BLaER1 (cell line): ENCODE measurements around the gene TNC.

ENCODE experiments used
- H3K27ac ChIP-seq: shearing (Covaris generic); formaldehyde crosslinking; 2 replicates; pipeline ENCODE4 v1.8.1; 2022
- H3K27me3 ChIP-seq: shearing (Covaris generic); formaldehyde crosslinking; 2 replicates; pipeline ENCODE4 v1.8.1; 2022
- H3K36me3 ChIP-seq: shearing (Covaris generic); formaldehyde crosslinking; 2 replicates; pipeline ENCODE4 v1.8.1; 2022
- H3K4me1 ChIP-seq: shearing (Covaris generic); formaldehyde crosslinking; 2 replicates; pipeline ENCODE4 v1.8.1; 2022
- H3K4me2 ChIP-seq: shearing (Covaris generic); formaldehyde crosslinking; 2 replicates; pipeline ENCODE4 v1.8.1; 2022
- H3K4me3 ChIP-seq: shearing (Covaris generic); formaldehyde crosslinking; 2 replicates; pipeline ENCODE4 v1.8.1; 2022
- H3K9ac ChIP-seq: shearing (Covaris generic); formaldehyde crosslinking; 2 replicates; pipeline ENCODE4 v1.8.1; 2022
- H3K9me3 ChIP-seq: shearing (Covaris generic); formaldehyde crosslinking; 2 replicates; pipeline ENCODE4 v1.8.1; 2022
- H4K20me1 ChIP-seq: shearing (Covaris generic); formaldehyde crosslinking; 2 replicates; pipeline ENCODE4 v1.8.1; 2022
- Cebpa-rat ChIP-seq: shearing (Covaris generic); IDR thresholded peaks from 2 replicates; pipeline ENCODE4 v1.8.1; 2022

TNC gene

DNA sequence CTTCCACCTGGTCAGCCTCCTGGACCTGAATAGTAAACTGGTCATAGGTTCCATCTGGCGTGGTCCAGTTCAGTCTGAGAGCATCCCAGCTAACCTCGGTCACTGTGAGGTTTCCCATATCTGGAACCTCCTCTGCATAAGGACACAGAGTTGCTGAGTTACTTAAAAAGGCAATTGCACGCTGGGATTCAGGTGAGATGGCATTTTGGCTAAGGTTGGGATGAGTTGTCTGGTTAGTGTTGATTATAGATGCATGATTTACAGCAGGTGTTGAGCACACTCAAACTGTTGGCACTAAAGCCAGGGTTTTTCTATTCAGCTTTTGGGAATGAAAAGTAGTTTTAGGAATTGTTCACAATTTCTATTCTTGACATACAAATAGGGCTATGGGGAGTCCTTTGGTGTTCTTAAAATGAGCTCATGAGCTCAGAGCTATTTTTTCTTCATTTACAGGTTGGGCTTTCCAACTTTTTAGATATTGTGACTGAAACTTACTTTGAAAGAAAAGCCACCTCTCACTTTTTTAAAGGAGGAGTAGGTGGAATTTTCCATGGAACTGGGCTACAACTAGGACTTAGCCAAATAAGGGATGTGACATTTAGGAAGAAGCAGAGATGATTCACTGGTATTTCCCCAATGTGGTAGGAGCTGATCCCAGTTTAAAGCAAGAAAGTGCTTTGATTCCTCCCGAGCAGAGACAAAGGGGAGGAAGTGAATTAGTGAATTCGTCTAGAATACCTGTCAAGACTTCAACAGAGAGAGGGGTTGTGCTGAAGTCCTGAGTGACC, 54.7 kb downstream of the TNC start:
- H3K9ac ChIP-seq, result no peak overlapping the region
- no peak overlapping the region for H3K27ac ChIP-seq
- no peaks in the 10 kb centered on the region for H3K36me3 ChIP-seq
- TF ChIP-seq Cebpa-rat, result no peak
- no peaks in the 10 kb centered on the region for H4K20me1 ChIP-seq
- H3K4me2 ChIP-seq, result no peak overlapping the region
- H3K4me1 ChIP-seq, result no peaks in the 10 kb centered on the region
- no peaks in the 10 kb centered on the region for H3K27me3 ChIP-seq
- H3K4me3 ChIP-seq, result no peak overlapping the region
- no peaks in the 10 kb centered on the region for H3K9me3 ChIP-seq

DNA sequence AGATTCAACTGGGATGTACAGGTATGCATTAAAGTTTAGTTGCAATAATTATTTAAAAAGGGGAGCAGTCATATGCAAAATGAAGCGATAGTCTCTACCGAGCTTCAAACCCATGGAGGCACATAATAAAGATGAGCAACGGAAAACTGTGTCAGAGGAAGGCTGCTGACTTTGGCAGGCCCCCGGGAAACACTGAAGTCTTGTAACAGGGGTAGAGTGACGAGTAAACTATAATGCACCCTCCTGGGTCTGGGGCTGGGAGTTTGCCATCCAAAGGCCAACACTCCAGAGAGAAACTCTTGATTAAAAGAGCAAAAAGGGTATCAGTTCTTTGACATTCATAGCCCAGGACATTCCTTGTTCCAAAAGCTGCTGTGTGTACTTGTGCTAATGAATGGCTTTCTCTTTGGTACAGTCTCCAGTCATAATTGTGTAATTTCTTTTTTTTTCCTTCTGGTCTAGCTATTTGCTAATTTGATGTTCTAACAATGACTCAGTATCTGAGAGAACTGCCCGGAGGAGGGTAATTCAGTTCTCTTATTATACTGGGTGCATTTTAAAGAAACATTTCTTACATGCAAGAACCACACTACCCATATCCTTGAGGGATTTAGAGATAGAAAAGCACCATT, 59.2 kb downstream of the TNC start:
- H3K27me3 ChIP-seq, result no peaks in the 10 kb centered on the region
- H3K4me3 ChIP-seq, result no peak overlapping the region
- H3K4me1 ChIP-seq, result no peaks in the 10 kb centered on the region
- H3K4me2 ChIP-seq, result no peak overlapping the region
- no peaks in the 10 kb centered on the region for H4K20me1 ChIP-seq
- no peak overlapping the region for H3K9ac ChIP-seq
- no peak overlapping the region for H3K27ac ChIP-seq
- no peaks in the 10 kb centered on the region for H3K9me3 ChIP-seq
- H3K36me3 ChIP-seq, result no peaks in the 10 kb centered on the region
- no peak for TF ChIP-seq Cebpa-rat

DNA sequence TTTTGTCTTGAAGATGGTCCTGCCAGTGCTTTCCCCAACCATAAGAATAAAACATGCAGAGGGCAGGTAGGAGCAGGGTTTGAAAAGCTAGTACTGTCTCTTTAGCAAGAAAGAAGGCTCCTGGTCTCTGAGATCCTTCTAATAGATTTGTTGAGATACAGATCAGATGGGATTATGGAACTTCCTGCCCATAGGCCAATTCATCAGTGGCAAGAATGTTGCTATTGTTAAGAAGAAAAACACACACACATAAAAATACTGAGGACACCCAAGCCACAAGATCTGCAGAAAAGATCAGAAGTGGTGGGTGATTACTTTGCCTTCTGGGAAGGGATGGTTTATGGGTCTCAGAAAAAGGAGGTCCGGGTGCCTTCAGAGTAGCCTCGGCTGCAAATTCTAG, 59.8 kb downstream of the TNC start:
- H3K27me3 ChIP-seq, result no peaks in the 10 kb centered on the region
- no peak overlapping the region for H3K4me2 ChIP-seq
- no peaks in the 10 kb centered on the region for H3K36me3 ChIP-seq
- TF ChIP-seq Cebpa-rat, result no peak
- no peak overlapping the region for H3K4me3 ChIP-seq
- H4K20me1 ChIP-seq, result no peaks in the 10 kb centered on the region
- H3K4me1 ChIP-seq, result no peaks in the 10 kb centered on the region
- H3K9ac ChIP-seq, result no peak overlapping the region
- no peaks in the 10 kb centered on the region for H3K9me3 ChIP-seq
- no peak overlapping the region for H3K27ac ChIP-seq

DNA sequence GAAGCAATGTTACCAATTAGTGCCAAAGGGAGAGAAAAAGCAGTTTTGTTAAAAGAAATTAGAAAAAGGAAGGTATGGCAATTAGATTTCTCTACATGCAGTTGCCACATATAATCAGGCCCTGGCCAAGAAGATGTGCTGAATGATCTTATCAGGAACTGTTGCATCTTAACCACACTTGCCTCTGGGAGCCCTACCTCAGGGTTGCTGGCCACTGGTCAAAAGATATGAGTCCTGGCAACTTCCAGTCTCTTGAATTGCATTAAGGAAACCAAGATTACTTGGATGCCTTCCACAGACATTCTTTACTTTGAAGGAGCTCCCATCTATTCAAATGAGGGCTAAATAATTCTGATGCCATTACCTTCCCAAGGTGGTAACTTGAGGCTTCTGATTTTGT, 60.4 kb downstream of the TNC start:
- no peaks in the 10 kb centered on the region for H3K9me3 ChIP-seq
- no peak overlapping the region for H3K4me3 ChIP-seq
- H3K9ac ChIP-seq, result no peak overlapping the region
- H3K4me1 ChIP-seq, result no peaks in the 10 kb centered on the region
- no peak overlapping the region for H3K27ac ChIP-seq
- no peaks in the 10 kb centered on the region for H4K20me1 ChIP-seq
- H3K4me2 ChIP-seq, result no peak overlapping the region
- no peaks in the 10 kb centered on the region for H3K36me3 ChIP-seq
- TF ChIP-seq Cebpa-rat, result no peak
- no peaks in the 10 kb centered on the region for H3K27me3 ChIP-seq

DNA sequence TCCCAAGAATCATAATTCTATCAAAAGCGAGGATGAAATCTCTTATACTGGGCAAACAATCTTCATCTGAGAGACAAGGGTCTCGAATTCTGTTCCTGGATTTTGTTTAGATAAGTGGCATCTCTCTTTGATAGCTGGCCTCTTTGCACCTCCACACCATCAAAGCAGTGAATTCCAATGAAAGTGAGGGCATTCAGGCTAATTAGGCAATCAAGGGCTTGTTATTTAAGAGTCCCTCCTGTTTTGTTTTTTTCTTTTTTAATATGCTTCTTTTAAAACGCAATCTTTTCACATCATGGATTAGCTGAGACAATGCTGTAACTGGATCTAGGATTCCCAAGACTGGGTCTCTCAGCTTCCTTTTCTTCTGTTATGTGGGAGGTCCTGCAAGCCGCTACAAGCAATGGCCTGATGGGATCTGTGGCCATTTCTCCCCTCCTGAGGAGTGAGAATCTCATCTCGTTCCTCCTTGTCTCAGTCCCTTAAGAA, 67.9 kb downstream of the TNC start:
- Histone ChIP-seq H3K27me3 (no peaks in the 10 kb centered on the region), H3K9ac (no peak overlapping the region), H3K9me3 (no peaks in the 10 kb centered on the region), H3K4me2 (no peak overlapping the region), H3K4me3 (no peak overlapping the region), H3K27ac (no peak overlapping the region), H3K36me3 (no peaks in the 10 kb centered on the region), H4K20me1 (no peaks in the 10 kb centered on the region), H3K4me1 (no peaks in the 10 kb centered on the region)
- no peak for TF ChIP-seq Cebpa-rat

DNA sequence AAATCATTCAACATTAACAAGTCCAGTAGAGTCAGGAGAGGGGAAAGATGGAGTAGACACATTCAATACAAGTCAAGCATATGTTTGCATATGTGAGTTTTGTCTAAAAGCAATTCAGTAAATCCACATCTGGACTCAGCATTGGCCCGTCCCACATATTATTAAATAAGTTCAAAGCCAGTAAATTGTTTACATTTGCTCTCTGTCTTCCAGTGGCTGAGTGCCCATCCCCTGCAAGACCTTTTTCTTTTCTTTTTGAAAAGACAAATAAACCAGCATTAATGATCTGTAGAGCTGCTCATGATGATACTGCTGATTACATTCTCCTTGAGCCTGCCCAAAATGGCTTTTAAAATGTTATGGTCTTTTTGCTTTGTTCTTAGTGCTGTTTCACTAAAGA, 71.1 kb downstream of the TNC start:
- Histone ChIP-seq H3K4me3 (no peak overlapping the region), H4K20me1 (no peaks in the 10 kb centered on the region), H3K4me1 (peaks cover 20% of the 10 kb centered on the region), H3K27me3 (no peaks in the 10 kb centered on the region), H3K4me2 (no peak overlapping the region), H3K9me3 (no peaks in the 10 kb centered on the region), H3K9ac (no peak overlapping the region), H3K27ac (no peak overlapping the region), H3K36me3 (no peaks in the 10 kb centered on the region)
- TF ChIP-seq Cebpa-rat, result no peak

DNA sequence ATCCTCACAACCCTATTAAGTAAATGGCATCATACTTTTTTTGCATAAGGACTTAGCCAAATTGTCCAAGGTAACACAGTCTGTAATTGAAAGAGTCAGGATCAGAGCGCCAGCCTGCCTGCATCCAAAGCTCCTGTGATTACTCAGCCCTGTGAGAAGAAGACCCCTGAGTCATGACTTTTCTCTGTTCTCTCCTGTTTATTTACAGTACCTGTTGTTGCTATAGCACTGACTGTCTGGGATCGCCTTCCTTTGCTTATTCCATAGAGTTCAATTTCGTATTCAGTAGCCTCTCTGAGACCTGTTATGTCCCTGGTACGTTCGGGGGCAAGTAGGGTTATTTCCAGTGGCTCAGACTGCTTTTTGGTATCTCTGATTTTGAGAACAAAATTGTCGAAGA, 71.8 kb downstream of the TNC start:
- TF ChIP-seq Cebpa-rat, result no peak
- Histone ChIP-seq H3K4me1 (peaks cover 24% of the 10 kb centered on the region), H3K9ac (no peak overlapping the region), H3K4me2 (no peak overlapping the region), H3K36me3 (no peaks in the 10 kb centered on the region), H3K27me3 (no peaks in the 10 kb centered on the region), H3K4me3 (no peak overlapping the region), H3K27ac (no peak overlapping the region), H4K20me1 (no peaks in the 10 kb centered on the region), H3K9me3 (no peaks in the 10 kb centered on the region)

DNA sequence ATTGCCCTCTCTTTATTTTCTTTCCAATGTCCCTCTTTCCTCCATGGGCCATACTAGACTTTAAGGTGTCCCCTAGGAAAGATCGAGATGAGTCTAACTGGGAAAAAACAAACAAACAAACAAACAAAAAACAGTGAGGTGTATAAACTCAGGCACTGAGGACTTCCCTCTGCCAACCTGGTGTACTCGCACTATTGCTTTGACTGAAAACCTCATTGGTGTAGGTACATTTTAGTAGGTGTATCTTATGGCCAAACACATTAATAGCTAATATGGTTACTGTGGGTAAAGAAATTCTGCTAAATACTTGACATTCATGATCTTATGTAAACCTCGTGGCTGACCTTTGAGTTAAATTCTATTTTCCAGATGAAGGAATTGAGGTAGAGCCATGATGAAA, 74.3 kb downstream of the TNC start:
- Histone ChIP-seq H3K27me3 (no peaks in the 10 kb centered on the region), H3K9me3 (no peaks in the 10 kb centered on the region), H3K9ac (no peak overlapping the region), H3K36me3 (no peaks in the 10 kb centered on the region), H3K4me3 (no peak overlapping the region), H3K4me1 (peaks cover 26% of the 10 kb centered on the region), H3K27ac (no peak overlapping the region), H4K20me1 (no peaks in the 10 kb centered on the region), H3K4me2 (peak overlapping the region; percentile 53)
- no peak for TF ChIP-seq Cebpa-rat

DNA sequence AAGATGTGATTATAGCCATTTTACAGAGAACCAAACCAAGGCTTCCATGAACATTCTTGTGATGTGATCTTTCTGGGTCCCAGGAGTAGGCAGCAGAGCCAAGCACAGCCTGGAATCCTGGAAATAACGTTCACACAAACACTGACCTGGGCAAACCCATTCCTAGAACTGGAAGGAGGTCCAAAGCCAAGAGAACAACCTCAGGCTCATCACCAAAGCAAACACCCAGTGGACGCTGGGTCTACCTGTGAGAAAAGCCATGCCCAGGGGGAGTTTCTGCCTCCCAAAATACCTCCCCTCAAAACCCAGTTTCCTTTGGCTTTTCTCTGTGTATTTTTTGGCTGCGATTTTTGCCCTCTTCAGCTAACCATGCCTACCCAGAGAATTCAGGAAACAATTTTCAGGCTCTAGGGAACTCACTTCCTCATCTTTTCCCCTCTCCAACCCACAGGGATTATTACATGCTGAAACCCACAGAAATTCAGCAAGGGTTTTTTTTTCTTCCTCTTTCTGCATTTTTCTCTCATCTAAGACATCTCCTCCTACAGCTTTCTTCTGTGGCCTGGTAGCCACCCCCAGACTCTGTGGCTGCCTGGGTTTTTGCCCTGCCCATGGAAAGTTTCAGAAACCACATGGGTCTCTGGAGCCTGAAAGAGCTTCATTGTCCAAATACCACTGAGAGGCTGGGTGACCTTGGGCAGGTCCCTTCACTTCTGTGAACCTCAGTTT, 75.0 kb downstream of the TNC start:
- H4K20me1 ChIP-seq, result no peaks in the 10 kb centered on the region
- H3K4me3 ChIP-seq, result no peak overlapping the region
- H3K36me3 ChIP-seq, result no peaks in the 10 kb centered on the region
- no peak for TF ChIP-seq Cebpa-rat
- peaks cover 26% of the 10 kb centered on the region for H3K4me1 ChIP-seq
- H3K9ac ChIP-seq, result no peak overlapping the region
- H3K27ac ChIP-seq, result no peak overlapping the region
- peak overlapping the region; percentile 53 for H3K4me2 ChIP-seq
- no peaks in the 10 kb centered on the region for H3K27me3 ChIP-seq
- no peaks in the 10 kb centered on the region for H3K9me3 ChIP-seq
